T follicular helper cell (primary cell): ENCODE results near the gene MIA.
"Not testable (repeated sequence)": the region's sequence is repeated elsewhere in the genome, so short reads cannot be mapped to it uniquely, and the experiment has no call there.

Source experiments
- DNase-seq: peaks from one replicate; pipeline ENCODE4 v3.0.0-alpha.2; 2020; ENCODE audit warnings: low read depth
- total RNA-seq, 2 experiments: gene quantifications; one replicate each; lab custom pipeline; 2026; lab: John Stamatoyannopoulos, UW

Gene MIA
- total RNA-seq, result 0 to 0.48 reads per million in 2 experiments

DNA sequence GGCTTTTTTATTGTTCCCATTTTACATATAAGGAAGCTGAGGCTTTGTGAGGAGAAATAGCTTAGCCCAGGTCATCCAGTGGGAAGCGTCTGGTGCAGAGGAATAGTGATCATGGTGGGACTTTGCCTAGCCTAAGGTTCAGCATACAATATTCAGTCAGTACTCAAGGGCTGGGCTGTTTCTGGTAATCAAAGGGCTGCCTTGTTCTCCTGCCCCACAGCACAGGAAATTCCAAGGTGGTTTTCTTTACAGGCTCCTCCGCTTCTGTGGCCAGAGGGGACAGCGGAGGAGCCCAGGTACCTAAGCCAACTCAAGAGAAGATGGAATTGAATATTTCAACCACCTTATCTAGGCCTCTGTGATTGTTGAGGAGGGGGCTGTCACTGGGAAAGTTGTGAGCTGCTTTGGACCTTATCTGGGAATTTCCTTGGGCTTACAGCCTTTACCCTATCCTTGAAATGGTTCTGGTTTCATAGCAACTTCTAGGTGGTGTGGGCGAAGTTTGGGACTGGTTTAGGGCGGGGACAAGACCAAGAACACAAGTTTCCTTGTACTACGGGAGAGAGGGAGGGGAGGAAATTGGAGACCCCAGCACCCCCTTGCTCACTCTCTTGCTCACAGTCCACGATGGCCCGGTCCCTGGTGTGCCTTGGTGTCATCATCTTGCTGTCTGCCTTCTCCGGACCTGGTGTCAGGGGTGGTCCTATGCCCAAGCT lies at the start of gene MIA:
Gene MIA, plus strand, starts transcription at position 606 of the 716 bp plus-strand sequence. Its CDS starts 22 bp downstream, at position 628.
- DNase-seq, result no peak

GRCh38 chr19:40726279-40726678 lies 49.0 kb upstream of the MIA start:
- no peak for DNase-seq

- not testable (repeated sequence) for DNase-seq
These were observed 45.3 kb upstream of the MIA start for GRCh38 chr19:40730065-40730464.

- not testable (repeated sequence) for DNase-seq
These were observed 43.0 kb upstream of the MIA start for GRCh38 chr19:40732304-40732703.

- DNase-seq, result no peak
These were observed 42.2 kb upstream of the MIA start for GRCh38 chr19:40733149-40733548.

DNA sequence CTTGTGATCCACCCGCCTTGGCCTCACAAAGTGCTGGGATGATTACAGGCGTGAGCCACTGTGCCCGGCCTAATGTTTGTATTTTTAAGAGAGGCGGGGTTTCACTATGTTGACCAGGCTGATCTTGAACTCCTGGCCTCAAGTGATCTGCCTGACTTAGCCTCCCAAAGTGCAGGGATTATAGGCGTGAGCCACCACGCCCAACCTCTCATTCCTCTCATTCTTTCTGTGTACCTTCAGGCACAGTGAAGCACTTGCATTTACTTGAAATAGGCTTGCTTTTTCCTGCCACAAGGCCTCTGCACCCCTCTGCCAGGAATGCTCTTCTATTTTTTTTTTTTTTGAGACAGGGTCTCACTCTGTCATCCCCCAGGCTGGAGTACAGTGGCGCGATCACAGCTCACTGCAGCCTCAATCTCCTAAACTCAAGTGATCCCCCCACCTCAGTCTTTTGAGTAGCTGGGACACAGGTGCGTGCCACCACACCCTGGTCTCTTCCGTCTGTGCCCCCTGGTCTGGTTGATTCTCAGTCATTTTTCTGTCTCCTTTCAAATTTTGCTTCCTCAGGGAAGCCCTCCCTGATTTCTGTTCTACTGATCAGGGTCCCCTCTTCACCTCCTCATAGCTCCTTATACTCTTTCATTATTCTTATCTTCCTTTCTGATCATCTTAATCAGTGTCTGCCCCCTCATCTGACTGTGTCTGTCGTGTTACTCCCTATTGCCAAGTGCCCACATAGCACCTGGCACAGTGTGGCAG lies 40.1 kb upstream of the MIA start:
- DNase-seq, result no peak

- DNase-seq, result no peak
These were observed 38.7 kb upstream of the MIA start for GRCh38 chr19:40736661-40737060.

DNA sequence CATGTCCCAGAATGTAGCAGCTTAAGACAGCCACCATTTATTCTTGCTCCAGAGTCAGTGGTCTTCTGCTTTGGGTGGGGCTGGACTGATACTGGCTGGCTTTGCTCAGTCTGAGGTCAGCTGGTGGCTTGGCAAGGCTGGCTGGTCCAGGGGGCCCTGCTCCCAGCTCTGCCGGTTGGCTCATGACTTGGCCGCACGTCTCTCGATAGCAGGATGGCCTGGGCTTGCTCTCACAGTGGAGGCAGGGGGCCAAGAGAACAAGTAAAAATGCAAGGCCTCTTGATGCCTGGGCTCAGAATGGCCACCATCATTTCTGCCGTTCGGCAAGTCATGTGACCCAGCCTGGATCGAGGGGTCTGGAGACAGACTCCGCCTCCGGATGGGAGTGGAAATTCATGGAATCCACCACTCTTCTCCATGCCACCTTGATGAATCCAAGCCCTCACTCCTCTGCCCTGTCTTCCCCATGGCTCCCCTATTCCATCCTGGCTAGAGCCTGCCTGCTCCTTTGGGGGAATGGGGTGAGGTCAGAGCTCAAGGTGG lies 38.1 kb upstream of the MIA start:
- DNase-seq, result no peak

GRCh38 chr19:40739030-40739839 lies 36.1 kb upstream of the MIA start:
- DNase-seq, result no peak

DNA sequence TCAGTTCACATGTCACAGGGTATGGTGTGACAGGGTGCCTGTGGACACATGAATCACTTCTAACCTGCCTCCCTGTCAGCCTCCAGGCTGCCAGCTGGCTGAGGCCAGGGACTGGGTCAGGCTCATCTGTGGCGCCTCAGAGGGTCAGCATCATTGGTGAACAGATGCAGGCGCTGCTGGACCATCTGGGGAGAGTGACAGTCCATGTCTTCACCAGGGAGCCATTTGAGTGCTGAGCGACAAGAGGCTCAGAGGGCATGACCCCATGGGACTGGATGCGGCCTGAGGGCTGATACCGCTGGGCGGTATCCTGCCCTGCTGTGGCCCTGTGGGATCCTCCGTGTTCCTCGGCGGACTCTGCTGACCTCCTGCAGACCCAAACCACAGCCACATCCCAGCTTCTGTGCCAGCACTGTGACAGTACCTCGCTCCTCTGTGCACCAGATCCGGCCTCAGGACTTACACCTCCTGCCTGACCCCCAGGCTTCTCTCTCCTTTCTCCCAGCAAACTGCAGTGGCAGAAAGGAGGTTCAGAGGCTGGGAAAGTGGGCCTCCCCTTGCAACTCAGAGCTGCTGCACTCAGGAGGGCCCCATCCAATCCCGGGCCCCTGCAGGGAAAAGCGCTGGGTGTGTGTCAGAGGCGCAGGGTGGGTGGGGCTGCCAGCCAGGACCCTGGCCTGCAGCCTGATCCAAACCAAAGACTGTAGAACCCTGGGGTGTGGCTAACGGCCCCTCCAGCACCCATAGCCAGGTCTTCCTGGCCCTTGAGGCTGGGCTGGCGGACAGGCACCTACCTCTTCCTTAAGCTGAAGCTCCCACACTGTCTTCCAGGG lies 35.2 kb upstream of the MIA start:
- no peak for DNase-seq

- DNase-seq, result no peak
These were observed 34.6 kb upstream of the MIA start for GRCh38 chr19:40740747-40741146.

GRCh38 chr19:40741527-40742390 lies 33.6 kb upstream of the MIA start:
- no peak for DNase-seq

DNA sequence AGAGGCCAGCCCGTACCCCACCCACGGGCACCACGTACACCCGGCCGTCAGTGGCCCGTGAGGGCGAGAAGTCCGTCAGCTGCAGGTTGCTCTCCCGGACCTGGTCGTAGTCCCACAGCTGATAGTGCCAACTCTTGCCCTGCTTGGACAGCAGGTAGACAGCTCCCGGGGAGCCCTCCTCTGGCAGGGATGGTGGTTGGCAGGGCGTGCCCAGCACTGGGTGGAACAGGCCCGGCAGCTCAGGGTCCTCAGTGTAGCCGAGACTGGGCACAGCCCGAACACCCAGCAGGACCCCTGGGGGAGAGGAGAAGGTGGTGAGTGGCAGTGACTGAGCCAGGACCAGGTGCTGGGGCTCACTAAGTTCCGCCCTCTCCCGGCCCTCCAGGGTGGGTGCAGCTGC lies 32.8 kb upstream of the MIA start:
- no peak for DNase-seq

DNA sequence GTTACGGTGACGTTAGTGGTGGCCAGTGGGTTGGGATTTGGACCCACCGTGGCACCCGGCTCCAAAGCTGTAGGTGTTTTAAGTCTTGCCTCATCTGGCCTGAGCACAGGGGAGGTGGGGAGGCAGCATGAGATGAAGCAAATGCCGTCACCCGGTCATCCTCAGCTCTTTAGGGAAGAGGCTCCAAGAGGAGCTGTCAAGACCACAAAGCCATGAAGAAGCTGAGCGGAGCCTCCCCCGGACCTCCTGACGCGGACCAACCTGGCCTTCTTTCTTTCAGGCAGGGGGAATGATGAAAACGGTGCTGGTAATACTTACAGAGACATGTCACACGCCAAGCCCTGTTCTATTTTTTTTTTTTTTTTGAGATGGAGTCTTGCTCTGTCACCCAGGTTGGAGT lies 32.4 kb upstream of the MIA start:
- DNase-seq, result no peak

- no peak for DNase-seq
These were observed 31.4 kb upstream of the MIA start for GRCh38 chr19:40743926-40744325.

DNA sequence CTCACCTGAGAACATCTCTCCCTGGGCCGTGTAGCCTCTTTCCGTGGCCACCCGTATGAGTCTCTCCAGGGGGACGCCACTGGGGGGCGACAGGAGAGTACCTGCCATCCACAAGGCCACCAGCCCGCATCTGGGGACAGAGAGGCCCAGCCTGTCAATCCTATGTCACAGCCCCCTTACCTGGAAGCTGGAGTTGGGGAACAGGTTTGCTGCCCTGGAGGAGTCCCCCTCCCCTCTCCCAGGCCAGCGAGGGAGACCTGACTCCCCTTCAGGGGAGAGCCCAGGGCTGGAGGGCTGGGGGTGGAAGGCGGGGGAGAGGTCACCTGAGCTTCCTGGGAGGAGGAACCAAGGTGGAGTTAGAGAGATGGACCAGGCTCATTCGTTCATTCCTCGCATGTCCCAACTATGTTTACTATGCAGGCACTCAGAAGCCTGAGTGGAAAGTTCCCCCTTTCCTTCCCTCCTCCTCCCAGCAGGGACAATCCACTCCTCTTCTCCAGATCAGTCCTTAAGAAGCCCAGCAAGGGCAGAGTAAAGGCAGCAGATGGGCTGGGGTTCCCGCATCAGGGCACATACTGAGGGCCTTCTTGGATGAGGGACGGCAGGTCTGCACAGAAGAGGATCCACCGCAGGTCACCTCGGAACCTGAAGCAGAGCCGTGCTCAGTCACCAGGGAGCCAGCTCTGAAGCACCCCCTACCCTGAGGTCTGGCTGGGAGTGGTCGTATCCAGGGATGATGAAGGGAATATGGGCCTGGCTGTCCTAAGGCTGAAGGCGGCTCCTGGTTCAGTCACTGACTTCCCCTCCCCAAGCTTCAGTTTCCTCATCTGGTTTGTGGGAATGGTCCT lies 30.5 kb upstream of the MIA start:
- DNase-seq, result no peak

GRCh38 chr19:40745402-40745780 lies 29.9 kb upstream of the MIA start:
- no peak for DNase-seq

DNA sequence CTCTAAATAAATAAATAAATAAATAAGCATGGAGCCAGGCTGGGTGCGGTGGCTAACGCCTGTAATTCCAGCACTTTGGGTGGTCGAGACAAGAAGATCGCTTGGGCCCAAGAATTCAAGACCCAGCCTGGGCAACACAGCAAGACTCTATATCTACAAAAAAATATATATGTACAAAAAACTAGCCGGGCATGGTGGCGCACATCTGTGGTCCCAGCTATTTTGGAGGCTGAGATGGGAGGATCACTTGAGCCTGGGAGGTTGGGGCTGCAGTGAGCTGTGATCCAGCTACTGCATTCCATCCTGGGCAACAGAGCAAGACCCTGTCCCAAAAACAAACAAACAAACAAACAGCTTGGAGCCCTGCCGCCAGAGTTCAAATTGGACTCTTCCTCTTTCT lies 27.8 kb upstream of the MIA start:
- DNase-seq, result no peak

DNA sequence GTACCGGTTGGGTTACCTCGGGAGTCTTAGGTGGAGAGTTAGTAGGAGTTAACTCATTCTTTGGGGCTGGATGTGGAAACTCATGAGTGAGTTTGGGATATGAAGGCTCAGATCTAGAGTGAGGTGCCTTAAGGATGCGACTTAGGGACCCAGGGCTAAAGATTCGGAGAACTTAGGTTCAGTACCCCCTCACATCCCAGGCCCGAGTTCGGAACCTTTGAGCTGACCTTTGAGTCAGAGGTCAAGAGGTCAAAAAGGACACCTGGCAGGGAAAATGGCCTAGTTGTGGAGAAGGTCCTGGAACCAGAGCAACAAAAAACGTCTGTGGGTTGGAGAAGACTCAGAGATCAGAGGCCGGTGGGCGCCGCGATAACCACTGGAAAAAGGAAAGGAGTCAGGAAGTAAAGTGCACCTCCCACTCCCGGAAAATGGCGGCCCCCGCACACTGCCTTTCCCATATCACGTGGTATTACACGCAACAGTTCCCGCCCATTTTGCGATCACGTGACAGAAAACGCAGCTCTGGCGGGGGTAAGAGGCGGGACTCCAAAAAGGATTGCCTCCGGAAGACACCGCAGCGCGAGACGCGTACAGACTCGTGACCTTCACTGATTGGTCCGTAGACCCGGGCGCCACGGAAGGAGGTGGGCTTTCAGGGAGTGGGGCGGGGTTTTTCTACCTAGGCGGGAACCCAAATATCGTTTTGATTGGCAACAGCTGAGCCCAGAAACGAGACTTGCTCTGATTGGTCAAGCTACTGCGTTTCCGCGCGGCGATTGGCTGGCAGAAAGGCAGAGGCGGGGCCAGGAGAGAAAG lies 25.1 kb upstream of the MIA start, which contains the start of gene ACTMAP:
Gene ACTMAP, minus strand, starts transcription at position 420 of the 816 bp plus-strand sequence. CDS start 674 bp downstream, outside the sequence.
- DNase-seq, result peak; percentile 99
